HUES64 (cell line): ENCODE results near the gene IFITM10.
A peak's percentile ranks its signal among the peaks of the same experiment; 100 is the strongest.
"Not testable (repeated sequence)": the region's sequence is repeated elsewhere in the genome, so short reads cannot be mapped to it uniquely, and the experiment has no call there.

Source experiments
- H3K27ac ChIP-seq: 2 replicates; pipeline ENCODE4 v1.7.0; 2013; ENCODE audit warnings: low read depth, low read length, inconsistent platforms
- H3K27me3 ChIP-seq: 2 replicates; pipeline ENCODE4 v1.6.1; 2013; ENCODE audit warnings: mild to moderate bottlenecking, low read length; ENCODE audit not compliant: insufficient read depth
- H3K36me3 ChIP-seq: 2 replicates; pipeline ENCODE4 v1.6.1; 2013; ENCODE audit warnings: mild to moderate bottlenecking, low read length; ENCODE audit not compliant: insufficient read depth
- H3K4me1 ChIP-seq: 2 replicates; pipeline ENCODE4 v1.6.1; 2013; ENCODE audit warnings: mild to moderate bottlenecking, low read length, moderate library complexity; ENCODE audit not compliant: insufficient read depth
- H3K4me3 ChIP-seq: 2 replicates; pipeline ENCODE4 v1.5.1; 2013; ENCODE audit warnings: mild to moderate bottlenecking, low read length, moderate library complexity
- H3K9ac ChIP-seq: 2 replicates; pipeline ENCODE4 v1.6.1; 2013; ENCODE audit warnings: mild to moderate bottlenecking, low read depth, low read length
- H3K9me3 ChIP-seq: 2 replicates; pipeline ENCODE4 v1.6.1; 2013; ENCODE audit warnings: low read depth, low read length; ENCODE audit not compliant: insufficient read depth
- WGBS: fragments of 150-250, 120-280 bp; methylation state at CpG from one replicate; pipeline ENCODE4 v1.1.7; 2013; ENCODE audit warnings: missing lambda C conversion rate; 5-methylcytosine and 5-hydroxymethylcytosine counted together

IFITM10 gene

GRCh38 chr11:1776331-1776851 lies 26.0 kb upstream of the IFITM10 start:
- no peak overlapping the region for H3K4me3 ChIP-seq
- WGBS, result 91% methylated on average over 11 of the region's 11 CpGs
- no peak overlapping the region for H3K27ac ChIP-seq
- H3K9me3 ChIP-seq, result no peaks in the 10 kb centered on the region
- H3K27me3 ChIP-seq, result no peaks in the 10 kb centered on the region
- H3K36me3 ChIP-seq, result no peaks in the 10 kb centered on the region
- H3K4me1 ChIP-seq, result peaks cover 15% of the 10 kb centered on the region
- H3K9ac ChIP-seq, result no peak overlapping the region

DNA sequence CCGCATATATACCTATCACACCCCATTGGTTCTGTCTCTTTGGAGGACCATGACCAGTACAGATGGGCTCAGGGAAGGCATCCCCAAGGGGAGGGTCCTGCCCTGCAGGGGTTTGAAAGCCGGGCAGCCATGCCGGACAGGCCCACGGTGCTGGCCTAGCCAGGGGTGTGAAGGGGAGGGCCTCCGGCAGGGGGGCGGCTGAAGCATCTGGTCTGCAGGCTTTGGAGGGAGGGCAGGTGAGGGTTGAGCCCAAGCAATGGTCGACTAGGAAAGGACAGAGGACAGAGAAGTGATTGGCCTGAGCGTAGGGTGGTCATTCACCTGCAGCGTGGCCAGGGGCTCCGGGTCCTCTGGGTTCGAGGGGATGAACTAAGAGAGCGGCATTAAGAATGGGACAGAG lies 24.5 kb upstream of the IFITM10 start:
- Histone ChIP-seq H3K27me3 (no peaks in the 10 kb centered on the region), H3K9ac (no peak overlapping the region), H3K27ac (no peak overlapping the region), H3K4me3 (no peak overlapping the region), H3K4me1 (peaks cover 15% of the 10 kb centered on the region), H3K36me3 (no peaks in the 10 kb centered on the region), H3K9me3 (no peaks in the 10 kb centered on the region)
- WGBS, result 75% methylated on average over 12 of the region's 12 CpGs

DNA sequence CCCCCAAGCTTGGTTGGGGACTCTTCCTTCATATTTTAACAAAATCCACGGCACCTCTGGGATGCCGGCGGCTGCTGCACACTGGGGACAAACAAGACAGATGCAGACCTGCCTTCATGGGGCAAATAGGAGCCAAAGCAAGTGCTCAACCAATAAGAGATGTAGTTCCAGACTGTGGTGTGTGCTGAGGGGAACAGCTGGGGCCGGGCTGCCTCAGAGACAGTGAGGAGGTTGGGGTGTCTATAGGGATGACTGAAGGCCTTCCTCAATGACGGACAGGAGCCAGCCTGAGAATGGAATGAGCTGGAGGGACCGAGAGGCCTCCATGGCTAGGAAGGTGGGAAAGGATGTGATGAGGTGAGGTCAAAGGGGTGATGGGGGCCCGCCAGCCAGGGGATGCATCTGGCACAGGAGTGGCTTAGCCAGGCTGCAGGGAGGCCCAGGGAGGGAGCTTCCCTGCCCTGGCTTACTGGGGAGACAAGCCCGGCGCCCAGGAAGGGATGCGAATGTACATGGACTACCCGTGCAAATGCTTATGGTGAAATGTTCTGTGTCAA lies 23.7 kb upstream of the IFITM10 start:
- Histone ChIP-seq H3K27ac (no peak overlapping the region), H3K9ac (no peak overlapping the region), H3K9me3 (no peaks in the 10 kb centered on the region), H3K4me3 (no peak overlapping the region), H3K27me3 (no peaks in the 10 kb centered on the region), H3K4me1 (peaks cover 15% of the 10 kb centered on the region), H3K36me3 (no peaks in the 10 kb centered on the region)
- WGBS, result 90% methylated on average over 11 of the region's 11 CpGs

GRCh38 chr11:1773131-1773993 lies 23.0 kb upstream of the IFITM10 start:
- no peak overlapping the region for H3K9ac ChIP-seq
- 94% methylated on average over 10 of the region's 10 CpGs for WGBS
- H3K9me3 ChIP-seq, result no peaks in the 10 kb centered on the region
- peaks cover 15% of the 10 kb centered on the region for H3K4me1 ChIP-seq
- H3K27ac ChIP-seq, result no peak overlapping the region
- H3K4me3 ChIP-seq, result no peak overlapping the region
- H3K27me3 ChIP-seq, result no peaks in the 10 kb centered on the region
- H3K36me3 ChIP-seq, result no peaks in the 10 kb centered on the region

DNA sequence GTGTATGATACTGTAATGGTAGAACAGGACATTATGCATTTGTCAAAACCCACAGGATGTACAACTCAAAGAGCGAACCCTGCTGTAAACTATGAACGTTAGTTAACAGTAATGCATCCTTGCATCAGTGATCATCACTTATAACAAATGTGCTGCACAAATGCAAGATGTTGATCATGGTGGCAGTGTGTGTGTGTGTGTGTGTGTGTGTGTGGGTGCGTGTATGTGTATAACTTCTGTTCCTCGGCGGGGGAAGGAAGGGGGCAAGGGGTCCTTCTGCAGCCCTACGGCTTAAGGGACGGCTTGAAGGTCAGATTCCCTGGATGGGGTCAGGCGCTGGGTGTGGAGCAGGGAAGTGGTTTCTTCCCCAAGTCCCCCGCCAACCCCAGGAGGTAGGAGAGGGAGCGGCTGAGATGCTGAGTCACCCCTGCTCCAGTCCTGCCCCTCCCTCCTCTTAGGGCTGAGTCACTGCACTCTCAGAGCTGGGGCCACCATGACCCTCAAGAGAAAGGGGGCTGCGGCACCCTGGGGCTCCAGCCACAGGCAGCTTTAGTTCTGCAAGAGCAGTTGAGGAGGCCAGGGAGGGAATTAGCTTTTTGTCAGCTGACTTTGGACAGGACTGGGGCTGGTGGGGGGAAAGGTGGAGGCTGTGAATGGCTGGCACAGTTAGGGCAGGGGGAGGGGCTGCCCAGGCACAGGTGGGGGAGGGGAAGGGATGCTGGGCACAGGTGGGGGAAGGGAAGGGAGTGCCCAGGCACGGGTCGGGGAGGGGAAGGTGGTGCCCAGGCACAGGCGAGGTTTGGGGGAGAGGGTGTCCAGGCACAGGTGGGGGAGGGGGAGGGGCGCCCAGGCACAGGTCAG lies 22.1 kb upstream of the IFITM10 start:
- no peaks in the 10 kb centered on the region for H3K9me3 ChIP-seq
- H3K27me3 ChIP-seq, result no peaks in the 10 kb centered on the region
- peak overlapping the region; percentile 61; the same call in 1 of the 2 replicates for H3K9ac ChIP-seq
- H3K4me3 ChIP-seq, result no peak overlapping the region
- 52% methylated on average over 10 of the region's 15 CpGs for WGBS
- peak overlapping the region; percentile 37 for H3K27ac ChIP-seq
- no peaks in the 10 kb centered on the region for H3K36me3 ChIP-seq
- H3K4me1 ChIP-seq, result peaks cover 15% of the 10 kb centered on the region

- peaks cover 15% of the 10 kb centered on the region for H3K4me1 ChIP-seq
- H3K4me3 ChIP-seq, result no peak overlapping the region
- no peak overlapping the region for H3K27ac ChIP-seq
- H3K36me3 ChIP-seq, result no peaks in the 10 kb centered on the region
- no peak overlapping the region for H3K9ac ChIP-seq
- WGBS, result 83% methylated on average over 6 of the region's 6 CpGs
- H3K9me3 ChIP-seq, result no peaks in the 10 kb centered on the region
- no peaks in the 10 kb centered on the region for H3K27me3 ChIP-seq
These were observed 21.3 kb upstream of the IFITM10 start for GRCh38 chr11:1771700-1772099.

GRCh38 chr11:1771273-1771672 lies 20.9 kb upstream of the IFITM10 start:
- Histone ChIP-seq H3K9me3 (no peaks in the 10 kb centered on the region), H3K36me3 (no peaks in the 10 kb centered on the region), H3K27ac (no peak overlapping the region), H3K4me1 (peaks cover 15% of the 10 kb centered on the region), H3K9ac (no peak overlapping the region), H3K4me3 (no peak overlapping the region), H3K27me3 (no peaks in the 10 kb centered on the region)
- WGBS, result 92% methylated on average over 18 of the region's 18 CpGs

- H3K36me3 ChIP-seq, result no peaks in the 10 kb centered on the region
- H3K4me1 ChIP-seq, result peaks cover 15% of the 10 kb centered on the region
- H3K9ac ChIP-seq, result no peak overlapping the region
- H3K9me3 ChIP-seq, result no peaks in the 10 kb centered on the region
- H3K27ac ChIP-seq, result no peak overlapping the region
- no peak overlapping the region for H3K4me3 ChIP-seq
- 88% methylated on average over 5 of the region's 5 CpGs for WGBS
- H3K27me3 ChIP-seq, result no peaks in the 10 kb centered on the region
These were observed 20.1 kb upstream of the IFITM10 start for GRCh38 chr11:1770528-1770927.

GRCh38 chr11:1770061-1770460 lies 19.7 kb upstream of the IFITM10 start:
- Histone ChIP-seq H3K9ac (no peak overlapping the region), H3K27me3 (no peaks in the 10 kb centered on the region), H3K9me3 (no peaks in the 10 kb centered on the region), H3K36me3 (no peaks in the 10 kb centered on the region), H3K27ac (no peak overlapping the region), H3K4me1 (peaks cover 15% of the 10 kb centered on the region), H3K4me3 (no peak overlapping the region)
- 91% methylated on average over 7 of the region's 7 CpGs for WGBS

GRCh38 chr11:1769304-1769936 lies 19.0 kb upstream of the IFITM10 start:
- H3K4me1 ChIP-seq, result peaks cover 16% of the 10 kb centered on the region
- not testable (repeated sequence) for H3K27ac ChIP-seq, H3K4me3 ChIP-seq, H3K9ac ChIP-seq, H3K36me3 ChIP-seq, H3K9me3 ChIP-seq, H3K27me3 ChIP-seq
- WGBS, result 89% methylated on average over 9 of the region's 9 CpGs
